Fibroblast of peridontal ligament (primary cell): ENCODE measurements around the gene SUGCT.

ENCODE experiments used
- DNase-seq: peaks from one replicate; pipeline ENCODE4 v3.0.0-alpha.2; 2010; ENCODE audit errors: extremely low read depth

The SUGCT gene

DNA sequence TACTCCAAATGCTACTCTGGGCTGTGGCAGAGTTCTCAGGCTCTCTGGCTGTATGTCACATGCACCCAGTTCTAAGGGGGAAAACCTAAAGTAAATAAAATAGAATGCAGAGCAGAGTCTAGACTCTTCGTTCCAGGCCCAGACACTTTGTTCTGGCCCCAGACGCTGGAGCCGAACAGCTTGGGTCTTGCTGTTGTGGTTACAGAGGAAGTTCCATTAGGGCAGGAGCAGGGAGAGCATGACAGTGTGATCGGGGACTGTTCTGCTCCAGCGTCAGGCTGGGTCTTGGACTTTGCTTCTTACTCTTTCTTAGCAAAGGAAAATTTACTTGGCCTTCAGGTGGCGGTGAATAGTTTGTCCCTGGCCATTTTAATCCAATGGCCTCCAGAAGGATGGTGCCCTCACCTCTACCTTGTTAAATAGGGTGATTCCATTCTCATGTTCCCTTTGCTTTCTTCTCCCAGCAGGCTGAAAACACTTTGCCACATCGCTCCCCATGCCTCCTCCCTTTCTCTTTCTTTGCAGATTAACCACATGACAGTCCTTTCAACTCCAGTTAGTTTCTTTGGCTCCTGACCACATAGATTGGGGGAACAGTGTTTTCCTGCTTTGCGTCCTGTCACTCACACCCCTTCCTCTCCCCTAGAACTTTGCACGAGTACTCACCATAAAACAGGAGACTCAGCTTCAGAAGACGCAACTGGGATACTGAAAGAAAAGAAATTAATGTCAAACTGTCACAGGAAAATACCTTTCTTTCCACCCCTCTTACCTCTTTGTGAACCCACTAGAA lies 730.8 kb downstream of the SUGCT start:
- DNase-seq, result no peak

DNA sequence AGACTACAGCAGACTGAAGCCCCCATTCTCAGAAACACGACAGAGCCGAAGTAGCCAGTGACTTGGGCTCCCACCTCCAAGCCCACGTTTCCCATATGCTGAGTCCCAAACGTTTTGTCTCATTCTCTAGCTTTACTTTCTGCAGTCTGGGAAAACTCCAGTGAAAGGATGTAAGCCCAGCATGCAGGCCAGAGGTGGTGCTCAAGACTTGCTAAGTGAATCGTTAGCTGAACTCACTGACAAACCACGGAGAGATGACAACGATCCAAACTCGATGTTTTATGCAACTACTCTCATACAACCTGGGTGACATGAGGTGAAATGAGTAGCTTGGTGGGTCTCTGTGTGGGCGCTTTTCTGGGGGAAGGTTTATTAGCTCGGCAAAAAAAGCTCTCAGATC lies 731.8 kb downstream of the SUGCT start:
- peak; percentile 85 for DNase-seq

DNA sequence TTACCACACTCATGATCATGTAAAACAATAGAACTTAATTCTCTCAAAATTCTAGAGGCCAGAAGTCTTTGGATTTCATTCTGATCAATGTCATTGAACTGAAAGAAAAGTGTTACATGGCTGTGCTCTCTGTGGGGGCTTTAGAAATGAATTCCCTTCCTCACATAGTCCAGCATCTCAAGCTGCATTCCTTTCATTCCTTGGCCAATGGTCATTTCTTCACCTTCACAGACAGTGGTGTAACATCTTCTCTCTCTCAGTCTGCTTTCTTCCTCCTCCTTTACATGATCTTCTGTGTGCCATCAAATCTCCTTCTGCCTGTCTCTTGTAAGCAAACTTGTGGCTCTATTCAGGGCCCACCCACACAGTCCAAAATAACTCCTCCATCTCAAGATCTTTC lies 735.3 kb downstream of the SUGCT start:
- no peak for DNase-seq

DNA sequence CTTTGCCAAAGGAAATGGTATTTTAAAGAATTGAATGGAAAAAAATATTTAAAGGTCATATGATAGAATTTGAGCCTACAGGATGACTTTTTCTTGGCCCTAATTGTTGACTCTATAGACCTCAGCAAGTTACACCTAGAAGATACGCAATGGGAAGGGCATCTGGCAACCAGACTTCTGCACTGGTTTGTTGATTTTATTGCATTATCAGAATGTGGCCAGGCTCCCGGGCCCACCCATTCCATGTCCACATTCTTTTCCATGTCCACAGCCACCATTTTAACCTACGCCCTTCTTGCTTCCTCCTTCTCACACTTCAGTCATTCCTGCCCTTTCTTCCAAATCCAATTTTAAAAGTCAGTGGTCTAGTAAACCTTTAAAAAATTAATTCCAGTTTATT lies 738.4 kb downstream of the SUGCT start:
- DNase-seq, result no peak

DNA sequence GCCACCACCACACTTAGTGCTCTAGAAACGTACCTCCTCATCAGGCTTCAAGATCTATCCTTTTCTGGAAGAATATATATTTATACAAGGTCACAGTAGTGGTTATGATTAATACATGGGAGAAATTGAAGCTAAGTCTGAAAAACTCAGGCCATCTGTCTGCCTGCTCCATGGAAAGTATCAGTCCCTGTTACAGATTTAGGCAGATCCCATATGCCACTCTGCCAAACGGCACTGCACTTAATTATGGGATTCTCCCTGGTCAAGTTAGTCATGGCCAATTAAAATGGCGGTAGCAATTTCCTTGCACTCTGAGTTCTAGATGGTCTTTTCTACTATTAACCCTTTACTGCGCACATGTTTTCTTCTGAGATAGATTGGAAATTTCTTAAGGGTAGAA lies 740.0 kb downstream of the SUGCT start:
- DNase-seq, result peak; percentile 55

DNA sequence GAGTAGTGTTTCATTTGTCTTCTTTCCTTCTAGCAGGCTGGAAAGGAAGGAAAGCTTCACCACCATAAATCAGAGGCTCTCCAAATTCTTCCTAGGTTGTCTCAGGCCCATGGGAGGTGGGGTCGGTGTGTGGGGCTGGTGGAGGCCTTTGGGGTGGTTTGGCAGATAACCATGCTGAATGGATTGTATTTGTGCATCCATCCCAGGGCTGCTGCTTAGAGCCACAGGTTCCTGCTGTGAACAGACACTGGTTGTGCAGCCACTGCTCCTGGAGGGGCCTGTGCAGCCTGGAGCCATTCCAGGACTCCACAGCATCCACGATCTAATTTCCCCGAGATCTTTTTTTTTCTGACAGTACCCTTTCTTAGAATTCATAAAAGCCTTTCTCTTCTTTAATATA lies 741.8 kb downstream of the SUGCT start:
- no peak for DNase-seq

DNA sequence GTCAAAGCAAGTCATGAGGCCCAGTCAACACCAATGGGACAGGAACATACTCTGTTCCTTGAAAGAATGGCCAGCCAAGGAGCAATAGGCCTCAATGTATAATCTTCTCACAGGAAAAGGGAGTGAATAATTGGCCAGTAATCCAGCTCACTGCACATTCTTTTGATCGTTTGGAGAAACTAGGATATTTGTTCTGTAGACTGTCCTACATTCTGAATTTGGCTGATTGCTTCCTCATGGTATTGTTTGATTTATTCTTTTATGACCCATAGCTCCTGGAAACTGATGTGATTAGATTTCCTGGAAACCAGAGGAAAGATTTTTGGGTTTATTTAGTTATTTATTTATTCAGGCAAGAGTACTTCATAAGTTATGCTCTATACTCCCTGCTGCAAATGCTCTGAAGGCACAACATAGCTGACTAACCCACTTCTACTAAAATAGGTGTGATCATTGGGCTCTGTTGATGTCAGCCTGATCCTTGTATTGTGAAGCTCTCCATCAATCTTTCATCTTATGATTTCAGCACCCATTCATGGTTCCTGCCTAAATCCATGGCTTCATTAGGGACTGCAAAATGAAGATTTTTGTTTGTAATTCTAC lies 745.2 kb downstream of the SUGCT start:
- peak; percentile 88 for DNase-seq

DNA sequence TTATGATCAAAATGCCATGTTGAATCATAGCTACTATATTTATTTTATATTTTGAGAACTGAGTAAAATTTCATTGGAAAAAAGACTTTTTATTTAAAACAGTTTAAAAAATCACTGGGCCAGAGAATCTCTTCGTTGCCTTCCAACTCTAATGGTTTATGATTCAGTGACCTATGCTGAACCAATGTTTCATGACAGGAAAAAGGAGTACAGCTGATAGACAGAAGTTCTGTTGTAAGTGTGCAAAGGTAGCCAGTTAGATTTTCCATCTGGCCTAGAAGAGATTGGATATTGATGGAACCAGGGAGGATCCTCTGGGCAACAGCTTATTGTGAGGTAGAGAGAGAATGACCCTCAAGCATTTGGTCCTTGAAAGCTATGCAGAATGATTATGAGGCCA lies 745.8 kb downstream of the SUGCT start:
- DNase-seq, result peak; percentile 74

DNA sequence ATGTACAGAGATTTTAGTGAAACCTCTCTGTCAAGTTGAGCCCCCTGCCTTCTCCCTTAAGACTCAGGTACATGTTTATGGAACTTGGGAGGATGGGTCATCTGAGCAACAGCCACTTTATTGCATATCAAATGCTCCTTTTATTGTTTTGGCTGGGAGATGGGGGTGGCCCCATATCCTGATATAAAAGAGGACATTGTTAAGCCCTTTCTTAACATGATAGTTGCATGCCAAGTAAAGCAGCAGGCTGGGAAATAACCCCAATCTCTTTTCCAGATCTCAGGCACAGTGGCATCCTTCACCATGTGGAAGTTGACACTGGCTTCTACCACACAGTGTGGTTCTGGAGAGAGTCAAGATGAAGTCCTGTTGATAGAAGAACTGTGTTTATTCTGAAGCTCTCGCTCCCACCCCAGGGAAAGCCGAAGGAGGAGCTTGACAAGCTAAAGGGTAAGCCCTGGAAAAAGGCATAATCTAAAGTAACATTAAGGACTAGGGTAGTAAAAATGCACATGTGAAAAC lies 746.7 kb downstream of the SUGCT start:
- DNase-seq, result no peak

DNA sequence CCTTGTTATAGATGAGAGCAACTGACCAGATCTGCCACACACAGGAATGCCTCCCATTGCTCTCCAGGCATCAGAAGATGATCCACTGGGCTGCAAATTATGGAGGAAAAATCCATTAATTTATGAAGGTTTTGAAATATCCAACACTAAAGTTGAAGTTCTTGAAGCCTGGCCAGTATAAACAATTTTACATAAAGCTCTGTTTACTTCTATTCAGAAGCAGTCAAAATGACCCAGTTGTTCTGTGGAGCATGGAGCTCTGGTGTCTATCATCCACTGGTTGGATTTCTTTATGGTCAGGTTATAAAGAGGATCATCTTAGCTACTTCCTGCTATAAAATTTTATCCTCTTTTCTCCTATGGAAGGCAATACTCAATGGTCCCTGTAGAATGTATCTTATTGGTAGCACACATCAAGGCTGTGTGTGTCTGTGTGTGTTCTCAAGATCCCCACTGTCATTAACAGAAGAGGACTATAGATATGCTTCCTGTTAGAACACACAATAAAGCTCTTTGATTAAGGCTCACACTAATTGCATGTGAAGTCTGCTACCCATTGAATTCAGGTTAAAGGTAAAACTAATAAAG lies 747.4 kb downstream of the SUGCT start:
- DNase-seq, result peak; percentile 21

DNA sequence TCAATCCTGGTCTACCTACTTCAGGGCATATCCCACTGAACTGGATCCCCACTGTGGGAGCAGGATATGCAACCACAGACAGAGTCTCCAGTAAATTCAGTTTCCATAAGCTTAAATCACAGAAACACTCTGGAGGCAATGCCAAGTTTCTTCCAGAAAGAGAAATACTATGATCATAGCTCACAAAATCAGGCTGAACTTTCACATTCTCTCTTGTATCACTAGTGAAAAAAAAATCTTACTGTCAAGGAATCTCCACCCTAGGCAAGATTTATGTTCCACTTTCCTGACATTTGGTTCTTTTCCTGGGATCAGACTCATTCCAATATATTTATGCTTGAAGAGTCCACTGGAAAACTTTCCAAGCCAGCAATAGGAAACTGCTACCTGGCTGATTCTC lies 749.0 kb downstream of the SUGCT start:
- peak; percentile 40 for DNase-seq

DNA sequence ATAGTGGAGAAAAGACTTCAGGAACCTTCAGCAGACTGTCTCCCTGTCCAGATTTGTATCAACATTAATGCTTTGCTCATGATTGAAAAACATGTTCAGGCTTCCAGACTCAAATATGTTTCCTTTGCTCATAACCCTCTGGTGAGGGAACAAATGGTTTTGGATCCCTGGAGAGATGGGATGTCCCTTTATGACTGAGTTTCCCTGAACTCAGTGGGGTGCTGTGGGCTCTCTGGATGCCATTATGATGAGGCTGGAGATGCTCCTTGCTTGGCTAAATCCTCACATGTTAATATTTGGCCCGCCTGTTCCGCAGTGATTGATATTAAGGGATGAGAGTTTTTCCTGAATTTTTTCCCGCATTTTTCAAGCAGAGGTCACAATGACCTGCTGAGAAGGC lies 749.4 kb downstream of the SUGCT start:
- no peak for DNase-seq

DNA sequence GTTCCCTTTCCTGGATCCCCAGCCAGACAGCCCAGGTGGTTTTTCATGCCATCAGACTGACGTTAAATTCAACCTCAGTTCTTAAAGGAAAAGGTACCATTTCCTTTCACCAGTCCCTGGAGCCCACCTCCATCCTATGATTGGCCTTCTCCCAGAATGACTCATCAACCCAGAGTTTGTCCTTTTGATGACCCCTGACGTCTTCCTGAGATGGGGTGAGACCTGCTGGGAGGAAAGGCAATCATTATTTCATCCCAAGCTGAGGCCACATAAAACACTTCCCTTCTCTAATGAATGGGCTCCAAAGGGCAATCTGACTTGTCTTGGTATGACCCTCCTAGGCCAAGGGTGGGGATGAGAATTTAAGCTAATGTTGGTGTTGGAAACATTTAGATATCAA lies 750.7 kb downstream of the SUGCT start:
- DNase-seq, result peak; percentile 45

DNA sequence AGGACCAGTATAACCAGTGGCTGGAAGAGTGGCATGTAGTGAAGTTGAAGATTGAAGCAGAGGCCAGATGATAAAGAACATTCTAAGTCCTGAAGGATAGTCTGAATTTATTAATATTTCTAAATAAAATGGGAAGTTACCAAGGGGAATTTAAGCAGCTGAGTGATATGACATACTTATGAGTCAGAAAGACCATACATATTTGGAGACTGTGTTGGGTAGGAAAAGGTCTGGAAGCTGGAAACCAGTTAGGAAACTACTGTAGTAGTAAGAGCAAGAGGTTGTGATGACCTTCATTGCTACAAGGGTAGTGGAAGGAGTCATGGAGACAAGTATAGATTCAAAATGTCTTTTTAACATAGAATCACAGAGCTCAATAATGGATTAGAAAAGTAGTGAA lies 752.3 kb downstream of the SUGCT start:
- DNase-seq, result peak; percentile 71

DNA sequence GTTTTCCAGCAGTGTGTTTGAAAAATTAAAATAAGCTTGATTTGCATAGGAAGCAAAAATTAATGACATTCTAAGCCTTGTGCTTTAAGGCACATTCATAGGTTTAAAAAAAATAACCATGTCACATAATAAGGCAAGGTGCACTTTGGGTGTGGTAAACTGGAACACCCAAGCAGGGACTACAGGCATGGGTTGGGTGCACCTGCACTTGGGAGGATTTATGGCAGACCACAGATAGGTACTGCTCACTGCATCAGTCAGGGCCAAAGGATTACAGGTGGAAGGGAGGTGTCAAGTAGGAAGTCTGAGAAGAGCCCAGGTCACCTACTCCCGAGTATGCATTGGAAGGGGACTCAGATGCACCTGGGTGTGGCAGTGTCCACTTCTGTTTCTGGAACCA lies 753.7 kb downstream of the SUGCT start:
- no peak for DNase-seq

DNA sequence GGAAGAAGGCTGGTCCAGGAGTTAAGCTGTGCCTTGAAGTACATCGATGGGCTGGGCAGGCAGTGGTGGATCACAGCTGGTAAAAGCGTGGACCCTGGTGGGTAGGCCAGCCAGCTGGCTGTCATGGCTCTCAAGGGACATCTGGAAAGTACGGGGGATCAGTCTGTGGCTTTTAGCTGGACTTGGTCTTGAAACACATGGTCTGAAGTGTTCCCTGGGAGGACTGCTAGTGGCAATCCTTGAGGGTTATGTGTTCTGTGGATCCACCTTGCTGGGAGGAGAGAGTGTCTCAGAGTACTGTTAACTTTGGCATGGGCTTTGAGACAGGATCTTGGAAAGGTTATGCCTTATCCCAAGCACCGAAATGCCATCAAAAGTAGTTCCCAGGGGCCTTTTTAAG lies 754.3 kb downstream of the SUGCT start:
- DNase-seq, result no peak

DNA sequence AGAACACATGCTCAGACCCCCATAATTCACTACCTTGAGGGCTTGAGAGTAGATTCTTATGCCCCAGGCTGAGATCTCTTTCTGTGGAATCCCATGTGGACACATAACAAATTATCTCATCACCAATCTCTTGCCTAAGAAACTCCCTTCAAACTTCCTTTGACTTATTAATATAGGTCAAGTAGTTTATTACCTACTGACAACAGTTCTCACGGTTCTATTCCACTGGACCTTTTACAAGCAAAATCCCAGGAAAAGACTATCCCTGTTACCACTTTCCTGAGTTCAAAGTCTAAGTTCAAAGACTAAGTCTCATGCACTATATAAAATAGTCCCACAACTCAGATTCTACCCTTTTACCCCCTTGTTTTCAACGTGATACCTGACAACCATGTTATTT lies 754.7 kb downstream of the SUGCT start:
- no peak for DNase-seq

DNA sequence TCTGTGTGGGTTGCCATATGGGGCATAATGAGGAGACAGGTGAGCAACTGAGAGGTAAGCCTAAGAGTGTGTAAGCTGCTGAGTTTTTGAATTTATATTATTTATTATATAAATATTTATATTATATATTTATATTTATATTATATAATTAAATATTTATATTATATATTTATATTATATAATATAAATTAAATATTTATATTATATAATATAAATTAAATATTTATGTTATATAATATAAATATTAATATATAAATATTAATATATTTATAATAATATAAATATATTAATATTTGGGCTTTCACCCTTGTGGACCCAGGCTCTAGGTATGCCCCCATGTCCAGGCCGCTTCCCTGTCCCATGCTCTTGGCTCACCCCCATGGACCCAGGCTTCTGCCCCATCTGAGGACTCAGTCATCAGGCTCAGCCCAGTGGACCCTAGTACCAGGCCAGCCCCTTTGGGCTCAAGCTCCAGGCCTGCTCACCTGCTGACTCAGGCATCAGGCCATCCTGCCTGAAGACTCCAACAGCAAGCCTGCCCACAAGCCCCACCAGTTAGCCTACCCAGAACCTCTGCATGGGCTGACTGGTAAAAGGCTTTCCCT lies 755.4 kb downstream of the SUGCT start:
- no peak for DNase-seq

DNA sequence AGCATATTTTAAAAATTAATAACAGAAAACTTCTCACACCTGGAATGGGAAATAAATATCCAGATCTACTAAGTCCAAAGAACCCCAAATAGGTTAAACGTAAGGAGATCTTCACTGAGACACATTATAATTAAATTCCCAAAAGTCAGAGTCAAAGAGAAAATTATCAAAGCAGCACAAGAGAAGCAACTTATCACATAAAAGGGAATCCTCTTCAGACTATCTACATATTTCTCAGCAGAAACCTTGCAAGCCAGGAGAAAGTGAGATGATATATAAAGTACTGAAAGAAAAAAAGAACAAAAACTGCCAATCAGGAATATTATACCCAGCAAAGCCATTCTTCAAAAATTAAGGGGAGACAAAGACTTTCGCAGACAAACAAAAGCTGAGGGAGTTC lies 756.4 kb downstream of the SUGCT start:
- DNase-seq, result no peak

DNA sequence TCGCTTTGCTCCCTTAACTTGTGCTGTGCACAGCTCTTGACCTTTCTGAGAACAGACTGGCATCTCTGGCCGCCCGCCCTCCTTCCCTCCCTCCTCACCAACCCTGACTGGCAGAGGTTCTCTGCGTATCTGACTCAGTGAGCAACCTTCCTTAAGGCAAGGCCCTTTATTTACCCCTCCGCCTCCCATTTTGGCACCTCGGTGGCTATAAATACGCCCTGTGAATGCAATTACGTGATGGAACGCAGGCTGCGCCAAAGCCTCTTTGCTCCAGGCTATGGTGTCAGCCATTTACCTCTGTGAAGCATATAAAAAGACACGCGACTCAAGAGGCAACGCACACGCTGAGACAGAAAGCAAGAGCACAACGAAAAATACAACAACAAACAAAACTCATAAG lies 764.3 kb downstream of the SUGCT start:
- DNase-seq, result no peak

DNA sequence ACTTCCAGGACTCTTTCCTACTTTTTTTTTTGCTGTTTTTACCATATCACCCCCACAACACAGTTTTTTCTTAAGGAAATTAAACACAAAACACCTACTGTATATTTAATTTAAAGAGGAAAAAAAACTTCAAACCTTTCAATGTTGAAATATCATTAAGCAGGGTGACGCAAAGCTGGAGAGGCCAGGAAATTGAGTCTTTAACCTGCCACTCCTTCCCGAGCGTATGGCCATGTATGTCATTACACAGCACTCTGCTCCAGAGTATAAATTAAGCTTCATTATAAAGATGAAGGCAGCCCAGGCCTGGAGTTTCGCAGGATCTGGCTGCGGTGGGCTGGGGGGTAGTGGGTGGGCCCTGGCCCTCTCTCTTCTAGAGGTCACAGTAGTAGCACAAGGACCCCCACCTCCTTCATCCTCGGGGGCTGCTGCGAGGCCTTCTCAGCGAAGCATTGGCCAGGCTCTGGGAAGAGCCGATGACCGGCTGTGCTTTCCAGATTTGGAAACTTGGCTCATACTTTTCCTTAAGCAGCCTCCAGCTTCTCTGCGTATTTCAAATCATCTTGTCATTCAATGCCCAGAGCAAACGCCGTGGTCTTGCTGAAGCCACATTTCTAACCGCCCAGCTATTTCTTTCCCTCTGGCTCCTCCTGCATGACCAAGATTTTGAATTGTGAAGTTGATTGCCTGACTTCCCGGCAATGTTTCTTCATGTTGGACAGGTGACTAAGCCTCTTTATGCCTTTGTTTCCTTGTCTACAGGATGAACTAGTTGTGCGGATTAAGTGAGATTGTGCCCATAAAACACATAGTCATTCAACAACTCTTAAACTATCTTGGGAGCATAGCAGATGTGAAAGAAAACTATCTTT lies 765.1 kb downstream of the SUGCT start:
- no peak for DNase-seq

DNA sequence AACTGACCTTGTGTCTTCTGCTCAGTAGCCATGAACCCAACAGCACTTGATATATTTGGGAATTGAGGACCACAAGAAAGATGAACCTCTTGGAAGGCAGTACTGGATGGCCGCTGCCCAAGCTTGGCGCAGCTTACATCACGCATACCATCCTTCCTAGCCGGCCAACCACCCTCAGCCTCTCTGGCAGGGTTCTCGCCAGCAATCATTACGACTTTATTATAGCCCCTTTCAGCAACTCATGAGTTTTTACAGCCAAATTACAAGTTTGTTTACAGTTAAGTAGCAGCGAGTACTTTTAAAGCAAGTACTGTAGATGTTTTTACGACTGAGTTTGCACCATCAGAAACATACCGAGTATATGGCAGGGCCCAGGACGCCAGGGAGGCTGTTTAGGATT lies 769.1 kb downstream of the SUGCT start:
- no peak for DNase-seq
